ENCODE data around the gene GABPB2. TPM values are rescaled to one million over a fixed set of nuclear protein-coding genes. Genes with fewer than 3 reads are reported as not detected.
"Not testable (repeated sequence)": the region's sequence is repeated elsewhere in the genome, so short reads cannot be mapped to it uniquely, and the experiment has no call there.

The GABPB2 gene
- total and polyA plus RNA-seq, 8 donors = 3.9 to 52.2 (median 6.6) TPM

GRCh38 chr1:151085953-151086559, 15.5 kb downstream of the GABPB2 start:
- TF ChIP-seq EP300 (IDR thresholded peaks at IDR 0.05) (no peak), POLR2AphosphoS5 (IDR thresholded peaks at IDR 0.05) (no peak), CTCF (IDR thresholded peaks at IDR 0.05) (no peak), POLR2A (IDR thresholded peaks at IDR 0.05) (no peak)
- Histone ChIP-seq H3K4me1 (peaks cover 0 to 3% (median 0%) of the 10 kb centered on the region in 4 donors), H3K27ac (no peak overlapping the region), H3K4me3 (no peak overlapping the region), H3K9me3 (no peaks in the 10 kb centered on the region), H3K36me3 (peaks cover 0 to 21% (median 14%) of the 10 kb centered on the region in 4 donors), H3K27me3 (no peaks in the 10 kb centered on the region)
- WGBS, 5 donors = 67 to 73% (median 70%) methylated on average over 4 of the region's 4 CpGs
- DNase-seq = no peak
- intact Hi-C loops (cut with DNase I; ENCODE audit: low total_unique reads) = no loop called here

- intact Hi-C loops (cut with DNase I; ENCODE audit: low total_unique reads) = loop anchor here (10.0 kb wide), 1 partner anchor 57 kb away; the partner anchor contains the start of gene TNFAIP8L2
Measured at GRCh38 chr1:151097426-151097825, 26.9 kb downstream of the GABPB2 start.

GRCh38 chr1:151098126-151098525, 27.6 kb downstream of the GABPB2 start:
- TF ChIP-seq POLR2AphosphoS5 (IDR thresholded peaks at IDR 0.05) (no peak), EP300 (IDR thresholded peaks at IDR 0.05) (no peak), CTCF (IDR thresholded peaks at IDR 0.05) (no peak), POLR2A (IDR thresholded peaks at IDR 0.05) (no peak)
- H3K9me3 ChIP-seq = no peaks in the 10 kb centered on the region
- peaks cover 0 to 38% (median 28%) of the 10 kb centered on the region in 4 donors for H3K36me3 ChIP-seq
- H3K27me3 ChIP-seq = no peaks in the 10 kb centered on the region
- H3K4me3 ChIP-seq = no peak overlapping the region
- intact Hi-C loops (cut with DNase I; ENCODE audit: low total_unique reads) = loop anchor here (10.0 kb wide), 1 partner anchor 57 kb away; the partner anchor contains the start of gene TNFAIP8L2
- H3K27ac ChIP-seq = no peak overlapping the region
- 49 to 84% (median 75%) methylated on average over 1 of the region's 1 CpG for WGBS, 5 donors
- no peak for DNase-seq
- H3K4me1 ChIP-seq = no peaks in the 10 kb centered on the region

More at GRCh38 chr1:151097426-151097825, 26.9 kb downstream of the GABPB2 start:
- not testable (repeated sequence) for DNase-seq, H3K27ac ChIP-seq, H3K4me3 ChIP-seq, H3K27me3 ChIP-seq, H3K9me3 ChIP-seq, H3K4me1 ChIP-seq
- peaks cover 0 to 38% (median 26%) of the 10 kb centered on the region in 4 donors for H3K36me3 ChIP-seq
- 75 to 86% (median 81%) methylated on average over 6 of the region's 6 CpGs for WGBS, 5 donors

- no peak for TF ChIP-seq EP300 (IDR thresholded peaks at IDR 0.05)
- TF ChIP-seq POLR2A (IDR thresholded peaks at IDR 0.05) = no peak
- TF ChIP-seq POLR2AphosphoS5 (IDR thresholded peaks at IDR 0.05) = no peak
- no peak for TF ChIP-seq CTCF (IDR thresholded peaks at IDR 0.05)
- intact Hi-C loops (cut with DNase I; ENCODE audit: low total_unique reads) = no loop called here
- no peak overlapping the region for H3K4me3 ChIP-seq
- H3K27me3 ChIP-seq = no peaks in the 10 kb centered on the region
- DNase-seq = no peak
- no peaks in the 10 kb centered on the region for H3K9me3 ChIP-seq
- no peak overlapping the region for H3K27ac ChIP-seq
- no peaks in the 10 kb centered on the region for H3K4me1 ChIP-seq
- H3K36me3 ChIP-seq = peaks cover 12 to 67% (median 58%) of the 10 kb centered on the region in 4 donors
Measured at GRCh38 chr1:151104630-151105029, 34.1 kb downstream of the GABPB2 start.

GRCh38 chr1:151106894-151107293, 36.3 kb downstream of the GABPB2 start:
- Histone ChIP-seq H3K27me3 (no peaks in the 10 kb centered on the region), H3K36me3 (peaks cover 12 to 74% (median 65%) of the 10 kb centered on the region in 4 donors), H3K4me3 (no peak overlapping the region), H3K4me1 (no peaks in the 10 kb centered on the region), H3K9me3 (no peaks in the 10 kb centered on the region), H3K27ac (no peak overlapping the region)
- WGBS, 5 donors = 59 to 75% (median 70%) methylated on average over 2 of the region's 2 CpGs
- DNase-seq = peak in 1 of 2 donors; percentile 7
- intact Hi-C loops (cut with DNase I; ENCODE audit: low total_unique reads) = no loop called here
- TF ChIP-seq POLR2AphosphoS5 (IDR thresholded peaks at IDR 0.05) (no peak), CTCF (IDR thresholded peaks at IDR 0.05) (no peak), EP300 (IDR thresholded peaks at IDR 0.05) (no peak)

Measured in stomach (tissue), 9 donors.